Endothelial cell of umbilical vein (primary cell): ENCODE results near the gene GLUL.

ENCODE experiments used
- GATA2 ChIP-seq: IDR thresholded peaks from 2 replicates; pipeline ENCODE4 v1.7.0; 2011; ENCODE audit warnings: low read depth, mild to moderate bottlenecking, moderate library complexity, mixed read lengths, low read length; ENCODE audit not compliant: insufficient read length, insufficient read depth
- POLR2A ChIP-seq: IDR thresholded peaks from 2 replicates; pipeline ENCODE4 v1.6.1; 2012; ENCODE audit warnings: low read depth, mild to moderate bottlenecking, control low read depth, low read length
- POLR2AphosphoS5 ChIP-seq: IDR thresholded peaks from 2 replicates; pipeline ENCODE4 v1.6.1; 2012; ENCODE audit warnings: low read depth, mild to moderate bottlenecking, control low read depth, low read length, moderate library complexity; ENCODE audit not compliant: insufficient read depth
- TF ChIP-seq, protein P1 (sequence below): IDR thresholded peaks from 2 replicates; pipeline ENCODE4 v1.6.1; 2011; ENCODE audit not compliant: insufficient read depth, insufficient read length
- TF ChIP-seq, protein P2 (sequence below), 2 donors: IDR thresholded peaks; 1 replicate in 1 of 2; 2 replicates in 1 of 2; pipeline ENCODE4 v1.5.1; 2011; ENCODE audit warnings: low read length in 2 of 2, mild to moderate bottlenecking in 2 of 2, moderate library complexity in 2 of 2, control low read depth in 1 of 2, inconsistent platforms in 1 of 2, low read depth in 1 of 2; ENCODE audit not compliant: insufficient read depth in 1 of 2; ENCODE audit errors: extremely low read depth in 1 of 2

DNA sequence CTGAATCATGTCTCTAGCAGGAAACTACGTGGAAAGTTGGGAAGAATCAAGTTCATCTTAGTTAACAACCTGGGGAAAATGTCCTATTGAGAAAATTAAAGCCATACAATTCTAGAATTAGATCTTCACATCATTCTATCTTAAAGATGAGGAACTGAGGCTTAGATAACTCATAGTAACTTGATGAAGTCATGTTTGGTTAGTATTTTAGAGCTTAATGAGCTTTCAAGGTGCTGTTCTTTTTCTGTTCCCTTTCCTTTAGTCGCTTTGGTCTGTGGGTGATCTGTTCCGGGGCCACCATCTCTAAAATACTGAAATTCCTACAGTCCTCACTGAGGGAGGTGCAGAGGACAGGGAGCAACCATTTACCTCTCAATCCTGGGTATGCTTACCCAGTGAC lies 4.3 kb upstream of the GLUL start:
- TF ChIP-seq, protein P1, sequence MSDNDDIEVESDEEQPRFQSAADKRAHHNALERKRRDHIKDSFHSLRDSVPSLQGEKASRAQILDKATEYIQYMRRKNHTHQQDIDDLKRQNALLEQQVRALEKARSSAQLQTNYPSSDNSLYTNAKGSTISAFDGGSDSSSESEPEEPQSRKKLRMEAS, result no peak
- TF ChIP-seq, protein P2, sequence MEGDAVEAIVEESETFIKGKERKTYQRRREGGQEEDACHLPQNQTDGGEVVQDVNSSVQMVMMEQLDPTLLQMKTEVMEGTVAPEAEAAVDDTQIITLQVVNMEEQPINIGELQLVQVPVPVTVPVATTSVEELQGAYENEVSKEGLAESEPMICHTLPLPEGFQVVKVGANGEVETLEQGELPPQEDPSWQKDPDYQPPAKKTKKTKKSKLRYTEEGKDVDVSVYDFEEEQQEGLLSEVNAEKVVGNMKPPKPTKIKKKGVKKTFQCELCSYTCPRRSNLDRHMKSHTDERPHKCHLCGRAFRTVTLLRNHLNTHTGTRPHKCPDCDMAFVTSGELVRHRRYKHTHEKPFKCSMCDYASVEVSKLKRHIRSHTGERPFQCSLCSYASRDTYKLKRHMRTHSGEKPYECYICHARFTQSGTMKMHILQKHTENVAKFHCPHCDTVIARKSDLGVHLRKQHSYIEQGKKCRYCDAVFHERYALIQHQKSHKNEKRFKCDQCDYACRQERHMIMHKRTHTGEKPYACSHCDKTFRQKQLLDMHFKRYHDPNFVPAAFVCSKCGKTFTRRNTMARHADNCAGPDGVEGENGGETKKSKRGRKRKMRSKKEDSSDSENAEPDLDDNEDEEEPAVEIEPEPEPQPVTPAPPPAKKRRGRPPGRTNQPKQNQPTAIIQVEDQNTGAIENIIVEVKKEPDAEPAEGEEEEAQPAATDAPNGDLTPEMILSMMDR (IDR thresholded peaks at IDR 0.05; ENCODE audit: extremely low read depth in 1 of 2, insufficient read depth in 1 of 2, low read depth in 1 of 2, low read length in 2 of 2), result no peak
- no peak for TF ChIP-seq POLR2AphosphoS5
- TF ChIP-seq GATA2, result no peak
- TF ChIP-seq POLR2A, result no peak
